G401.6 (cell line): Measurements from ENCODE around the gene UBXN6.

Source experiments
- FAIRE-seq: peaks from 2 replicates; lab custom pipeline; 2012; peaks lifted over from hg19 to GRCh38; lab: Jason Lieb, UNC

UBXN6 gene, protein sequence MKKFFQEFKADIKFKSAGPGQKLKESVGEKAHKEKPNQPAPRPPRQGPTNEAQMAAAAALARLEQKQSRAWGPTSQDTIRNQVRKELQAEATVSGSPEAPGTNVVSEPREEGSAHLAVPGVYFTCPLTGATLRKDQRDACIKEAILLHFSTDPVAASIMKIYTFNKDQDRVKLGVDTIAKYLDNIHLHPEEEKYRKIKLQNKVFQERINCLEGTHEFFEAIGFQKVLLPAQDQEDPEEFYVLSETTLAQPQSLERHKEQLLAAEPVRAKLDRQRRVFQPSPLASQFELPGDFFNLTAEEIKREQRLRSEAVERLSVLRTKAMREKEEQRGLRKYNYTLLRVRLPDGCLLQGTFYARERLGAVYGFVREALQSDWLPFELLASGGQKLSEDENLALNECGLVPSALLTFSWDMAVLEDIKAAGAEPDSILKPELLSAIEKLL

DNA sequence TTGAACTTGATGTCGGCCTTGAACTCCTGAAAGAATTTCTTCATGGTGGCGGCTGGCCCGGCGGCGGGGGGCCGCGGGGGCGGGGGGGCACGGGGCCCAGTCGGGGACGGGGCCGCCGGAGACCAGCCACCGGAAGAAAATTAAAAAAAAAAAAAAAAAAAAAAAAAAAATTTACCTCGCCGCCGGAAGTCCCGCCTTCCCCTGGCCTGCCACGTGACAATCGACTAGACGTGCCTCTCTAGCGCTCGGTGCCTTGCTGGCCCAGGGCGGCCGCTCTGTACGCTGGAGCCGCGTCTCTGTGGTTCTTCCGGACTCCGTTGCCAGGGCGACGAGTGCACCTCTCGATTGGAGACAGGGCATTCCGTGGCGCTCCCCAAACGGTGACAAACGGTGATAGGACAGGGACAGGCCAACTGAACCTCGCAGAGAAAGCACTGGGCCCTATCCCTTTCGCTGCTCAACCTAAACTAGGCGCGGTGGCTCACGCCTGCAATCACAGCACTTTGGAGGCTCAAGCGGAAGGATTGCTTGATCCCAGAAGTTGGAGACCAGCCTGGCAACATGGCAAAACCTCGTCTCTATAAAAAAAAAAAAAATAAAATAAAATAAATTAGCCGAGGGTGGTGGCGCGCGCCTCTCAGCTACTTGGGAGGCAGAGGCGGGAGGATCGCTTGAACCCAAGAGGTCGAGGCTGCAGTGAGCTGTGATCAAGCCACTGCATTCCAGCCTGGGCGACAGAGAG lies at the start of gene UBXN6:
UBXN6 (minus strand) TSS at position 141 of the 742 bp plus-strand sequence; CDS start at position 44, 97 bp downstream.
- FAIRE-seq, result peak; percentile 88

DNA sequence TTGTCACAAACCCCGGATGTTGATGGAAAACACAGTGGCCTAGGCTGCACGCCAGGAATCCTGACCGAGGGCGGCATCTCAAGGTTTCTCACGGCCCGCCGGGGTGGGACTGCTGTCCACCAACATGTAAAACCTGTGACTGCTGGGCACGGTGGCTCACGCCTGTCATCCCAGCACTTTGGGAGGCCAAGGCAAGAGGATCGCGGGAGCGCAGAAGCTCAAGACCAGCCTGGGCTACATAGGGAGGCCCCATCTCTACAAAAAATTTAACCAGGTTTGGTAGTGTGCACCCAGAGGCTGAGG lies 49.5 kb upstream of the UBXN6 start:
- FAIRE-seq, result no peak

DNA sequence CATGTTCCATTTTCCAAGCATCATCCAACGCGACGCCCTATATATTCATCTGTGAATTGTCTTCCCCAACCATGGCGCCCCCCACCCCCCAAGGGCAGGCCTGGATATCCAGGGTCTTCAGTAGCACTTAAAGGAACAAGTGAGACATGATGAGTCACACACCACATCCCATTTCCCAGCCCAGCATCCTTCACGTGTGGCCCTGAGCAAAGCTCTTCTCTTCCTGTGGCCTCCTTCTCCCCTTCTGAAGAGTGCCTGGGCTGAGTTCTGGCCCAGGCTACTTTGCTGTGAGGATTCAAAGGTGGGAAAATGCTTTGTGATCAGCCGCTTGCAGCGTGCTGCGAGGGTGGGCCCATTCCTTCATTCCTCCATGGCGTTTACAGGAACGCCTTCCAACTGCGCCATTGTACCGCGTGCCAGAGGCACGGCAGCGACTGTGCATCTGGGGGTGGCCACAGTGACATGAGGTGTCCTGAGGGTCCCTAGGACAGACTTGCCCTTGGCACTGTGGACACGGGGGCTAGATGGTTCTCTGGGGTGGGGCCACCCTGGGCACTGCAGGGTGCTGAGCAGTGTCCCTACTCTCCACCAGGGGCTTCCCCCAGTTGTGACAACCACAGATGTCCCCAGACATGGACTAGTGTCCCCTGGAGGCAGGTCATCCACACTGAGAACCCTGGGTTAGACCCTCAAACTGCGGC lies 49.0 kb upstream of the UBXN6 start:
- FAIRE-seq, result no peak

- no peak for FAIRE-seq
Observed at GRCh38 chr19:4505570-4506448, 48.2 kb upstream of the UBXN6 start.

- FAIRE-seq, result no peak
Observed at GRCh38 chr19:4504891-4505569, 47.4 kb upstream of the UBXN6 start.

GRCh38 chr19:4504297-4504701 lies 46.7 kb upstream of the UBXN6 start:
- no peak for FAIRE-seq

DNA sequence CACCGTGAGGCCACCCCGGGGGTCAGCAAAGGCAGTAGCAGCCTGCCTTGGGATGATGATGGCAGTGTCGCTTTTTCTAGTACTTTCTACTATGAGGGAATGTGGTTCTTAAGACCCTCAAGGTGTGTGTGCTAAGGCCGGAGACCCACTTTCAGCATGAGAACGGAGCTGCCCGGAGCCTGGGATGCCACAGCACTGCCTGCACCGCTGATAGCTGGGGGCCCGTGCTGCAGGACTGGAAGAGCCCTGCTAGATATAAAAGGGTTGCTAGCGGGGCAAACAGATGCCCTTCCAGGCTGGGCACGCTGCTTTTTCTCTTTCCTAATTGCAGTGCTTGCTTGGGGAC lies 46.2 kb upstream of the UBXN6 start:
- no peak for FAIRE-seq

GRCh38 chr19:4503132-4503824 lies 45.7 kb upstream of the UBXN6 start:
- FAIRE-seq, result no peak

GRCh38 chr19:4502282-4503131 lies 44.9 kb upstream of the UBXN6 start:
- no peak for FAIRE-seq

GRCh38 chr19:4501691-4502090 lies 44.1 kb upstream of the UBXN6 start:
- no peak for FAIRE-seq

GRCh38 chr19:4500841-4501591 lies 43.4 kb upstream of the UBXN6 start:
- no peak for FAIRE-seq

GRCh38 chr19:4499855-4500254 lies 42.3 kb upstream of the UBXN6 start:
- no peak for FAIRE-seq

GRCh38 chr19:4499318-4499717 lies 41.7 kb upstream of the UBXN6 start:
- no peak for FAIRE-seq

GRCh38 chr19:4498694-4499093 lies 41.1 kb upstream of the UBXN6 start:
- no peak for FAIRE-seq

DNA sequence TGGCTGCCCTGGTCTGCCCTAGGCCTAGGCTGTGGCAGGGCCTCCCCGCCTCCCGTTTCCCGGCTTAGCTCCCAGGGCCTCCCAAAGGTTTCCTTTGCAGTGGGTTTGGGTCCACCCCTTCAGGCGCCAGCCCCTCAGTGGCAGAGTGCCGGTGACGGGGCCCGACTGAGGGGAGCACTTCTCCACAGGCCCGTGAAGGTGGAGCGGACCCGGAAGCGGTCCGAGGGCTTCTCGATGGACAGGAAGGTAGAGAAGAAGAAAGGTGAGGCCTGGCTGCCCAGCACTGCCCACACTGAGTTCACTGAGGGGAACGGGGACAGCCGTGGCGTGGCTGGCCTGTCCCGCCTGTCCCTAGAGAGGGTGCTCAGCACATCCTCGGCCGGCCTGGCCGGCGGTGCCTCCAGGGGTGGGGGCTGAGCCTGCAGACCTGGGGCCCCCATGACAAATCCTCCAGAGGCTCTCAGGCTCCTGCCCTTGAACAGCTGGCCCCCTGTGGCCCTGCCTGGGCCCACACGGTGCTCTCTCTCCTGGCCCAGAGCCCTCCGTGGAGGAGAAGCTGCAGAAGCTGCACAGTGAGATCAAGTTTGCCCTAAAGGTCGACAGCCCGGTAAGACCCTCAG lies 40.3 kb upstream of the UBXN6 start:
- FAIRE-seq, result no peak

DNA sequence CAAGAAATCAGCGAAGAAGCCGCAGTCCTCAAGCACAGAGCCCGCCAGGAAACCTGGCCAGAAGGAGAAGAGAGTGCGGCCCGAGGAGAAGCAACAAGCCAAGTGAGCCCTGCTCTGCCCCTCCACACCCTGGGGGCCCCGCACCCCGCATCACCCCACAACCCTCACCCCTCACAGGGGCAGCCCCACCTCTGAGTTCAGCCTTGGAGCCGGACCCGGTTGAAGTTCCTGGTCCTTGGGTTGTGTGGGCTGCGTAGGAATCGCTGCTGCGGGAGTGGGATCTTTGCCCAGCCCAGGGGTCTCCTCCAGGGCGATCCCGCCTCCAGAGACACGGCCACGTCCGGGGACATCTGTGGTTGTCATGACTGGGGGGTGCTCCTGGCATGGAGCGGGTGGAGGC lies 38.7 kb upstream of the UBXN6 start:
- FAIRE-seq, result no peak

GRCh38 chr19:4495471-4495870 lies 37.9 kb upstream of the UBXN6 start:
- no peak for FAIRE-seq

DNA sequence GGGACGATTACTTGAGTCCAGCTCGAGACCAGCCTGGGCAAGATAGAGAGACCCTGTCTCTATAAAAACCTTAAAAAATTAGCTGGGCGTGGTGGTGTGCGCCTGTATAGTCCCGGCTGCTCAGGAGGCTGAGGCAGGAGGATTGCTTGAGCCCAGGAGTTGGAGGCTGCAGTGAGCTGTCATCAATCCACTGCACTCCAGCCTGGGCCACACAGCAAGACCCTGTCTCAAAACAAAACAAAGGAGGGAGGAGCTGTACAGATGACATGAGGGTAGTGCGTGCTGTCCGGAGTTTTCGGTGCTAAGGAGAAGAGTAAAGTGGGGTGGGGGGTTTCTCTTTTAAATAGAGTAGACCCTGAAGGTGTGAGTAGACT lies 37.1 kb upstream of the UBXN6 start:
- FAIRE-seq, result no peak
